ENCODE measurements around the gene STAB1.

Gene STAB1

DNA sequence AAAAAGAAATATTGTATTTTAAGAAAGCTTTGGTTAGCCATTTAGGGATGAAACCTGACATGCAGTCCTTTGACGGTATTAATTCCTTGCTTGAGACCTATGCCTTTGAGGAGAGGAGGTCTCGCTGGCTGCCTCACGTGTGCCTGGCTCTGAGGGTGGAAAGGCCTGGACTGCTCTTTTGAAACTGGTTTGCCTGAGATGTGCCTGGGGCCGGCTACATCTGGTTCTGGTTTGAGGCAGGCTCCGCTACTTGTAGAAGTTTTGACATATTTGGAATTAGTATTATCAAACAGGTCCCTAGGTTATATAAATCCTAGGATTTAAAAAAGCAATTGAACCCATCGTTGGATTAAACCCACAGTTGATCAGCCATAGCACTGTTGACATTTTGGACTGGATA lies 33.3 kb upstream of the STAB1 start:
- DNase-seq: no peak

DNA sequence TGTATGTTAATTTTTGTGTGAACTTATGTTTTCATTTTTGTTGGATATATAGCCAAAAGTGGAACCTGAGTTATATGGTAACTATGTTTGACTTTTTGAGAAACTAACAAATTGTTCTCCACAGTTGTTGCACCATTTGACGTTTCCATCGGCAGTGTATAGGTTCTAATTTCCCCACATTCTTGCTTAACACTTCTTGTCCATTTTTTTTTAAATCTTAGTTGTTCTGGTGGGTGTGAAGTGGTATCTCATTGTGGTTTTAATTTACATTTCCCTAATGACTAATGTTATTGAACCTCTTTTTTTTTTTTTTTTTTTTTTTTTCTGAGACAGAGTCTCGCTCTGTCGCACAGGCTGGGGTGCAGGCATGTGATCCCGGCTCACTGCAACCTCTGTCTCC lies 31.7 kb upstream of the STAB1 start:
- no peak for DNase-seq

DNA sequence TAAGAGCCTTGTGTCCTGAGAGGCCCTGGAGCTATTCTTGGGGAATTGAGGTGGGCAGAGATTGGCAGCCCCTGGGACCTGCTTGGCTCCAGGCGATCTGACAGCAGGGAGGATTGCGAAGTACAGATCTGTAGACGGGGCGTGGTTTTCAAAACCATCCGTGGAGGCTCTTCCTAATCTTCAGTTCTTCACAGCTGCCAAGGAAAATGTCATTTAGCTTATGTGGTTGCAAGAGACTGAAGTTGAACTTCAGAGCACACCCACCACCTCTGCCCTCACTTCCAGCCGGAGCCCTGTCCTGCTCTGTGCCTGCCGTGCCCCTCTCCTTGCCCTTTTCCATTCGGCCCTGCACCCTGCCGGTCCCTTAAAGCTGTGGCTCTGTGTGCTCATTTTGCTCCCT lies 26.8 kb upstream of the STAB1 start:
- DNase-seq: no peak

DNA sequence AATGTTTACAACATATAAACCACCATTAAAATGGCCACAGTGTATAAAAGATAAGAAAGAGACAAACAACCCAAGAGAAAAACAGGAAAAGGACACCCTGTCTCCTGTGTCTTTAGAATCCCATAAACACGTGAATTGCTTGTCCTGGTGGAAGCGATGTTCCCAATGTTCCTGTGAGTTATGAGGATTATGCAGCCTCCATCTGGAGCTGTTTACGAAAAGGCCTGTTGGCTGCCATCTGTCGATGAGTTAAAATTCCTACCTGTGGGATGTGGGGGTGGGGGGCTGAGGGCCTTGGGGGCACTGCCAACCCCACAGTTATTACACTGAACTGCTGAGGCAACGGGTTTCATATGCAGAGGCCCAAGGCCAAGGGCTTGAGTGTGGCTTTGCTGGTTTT lies 26.1 kb upstream of the STAB1 start:
- no peak for DNase-seq

DNA sequence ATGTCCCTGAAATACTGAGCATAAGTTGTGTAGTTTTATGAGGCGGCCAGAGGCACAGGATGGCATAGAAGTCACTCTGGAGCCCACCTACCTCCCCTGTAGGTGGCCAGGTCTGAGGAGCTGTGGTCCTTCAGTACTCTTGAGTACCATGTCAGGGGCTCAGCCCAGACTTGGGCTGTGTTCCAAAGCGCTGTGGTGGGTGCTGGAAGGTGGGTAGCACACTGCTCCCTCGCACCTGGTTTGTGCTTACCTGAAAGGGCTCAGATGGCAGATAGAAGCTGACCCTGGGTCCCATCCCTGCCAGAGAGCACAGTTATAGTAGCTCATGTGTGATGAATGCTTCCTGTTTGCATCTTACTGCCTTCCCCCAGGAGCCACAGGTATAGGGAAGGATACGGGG lies 24.2 kb upstream of the STAB1 start:
- DNase-seq: no peak

DNA sequence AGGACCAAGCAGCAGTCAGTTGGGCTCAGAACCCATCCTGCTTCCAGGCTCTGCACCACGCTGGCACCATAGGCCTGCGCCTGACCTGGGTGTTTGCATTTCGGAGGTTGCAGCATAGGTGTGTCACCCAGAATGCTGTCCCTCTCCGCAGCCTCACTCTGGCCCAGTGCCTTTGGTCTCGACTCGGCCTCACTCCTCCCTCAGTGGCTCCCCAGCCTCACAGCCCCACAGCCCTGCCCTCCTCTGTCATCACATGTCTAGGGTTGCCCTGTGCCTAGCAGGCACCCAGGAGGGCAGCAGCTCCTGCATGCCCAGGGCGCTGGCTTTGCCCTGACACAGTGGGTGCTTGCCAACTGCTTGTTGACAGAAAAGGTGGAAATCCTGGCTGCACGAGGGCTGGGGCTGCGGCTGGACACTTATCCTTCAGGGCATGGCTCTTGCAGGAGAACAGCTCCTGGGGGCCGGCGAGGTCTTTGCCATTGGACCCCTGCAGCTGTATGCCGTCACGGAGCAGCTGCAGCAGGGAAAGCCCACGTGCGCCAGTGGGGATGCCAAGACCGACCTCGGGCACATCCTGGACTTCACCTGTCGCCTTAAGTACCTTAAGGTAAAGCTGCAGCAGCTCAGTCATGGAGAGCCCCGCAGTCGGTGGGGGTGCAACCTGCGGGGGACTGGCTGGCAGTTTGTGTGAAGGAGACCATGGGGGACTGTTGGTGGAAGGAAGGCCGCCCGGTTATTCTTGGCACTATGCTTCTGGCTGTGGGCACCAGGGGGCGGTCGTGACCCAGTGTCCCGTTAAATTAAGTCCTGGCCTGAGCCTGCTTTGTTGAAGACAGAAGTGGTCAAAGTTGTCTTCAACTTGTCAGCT lies 23.5 kb upstream of the STAB1 start:
- DNase-seq: peak; percentile 62

DNA sequence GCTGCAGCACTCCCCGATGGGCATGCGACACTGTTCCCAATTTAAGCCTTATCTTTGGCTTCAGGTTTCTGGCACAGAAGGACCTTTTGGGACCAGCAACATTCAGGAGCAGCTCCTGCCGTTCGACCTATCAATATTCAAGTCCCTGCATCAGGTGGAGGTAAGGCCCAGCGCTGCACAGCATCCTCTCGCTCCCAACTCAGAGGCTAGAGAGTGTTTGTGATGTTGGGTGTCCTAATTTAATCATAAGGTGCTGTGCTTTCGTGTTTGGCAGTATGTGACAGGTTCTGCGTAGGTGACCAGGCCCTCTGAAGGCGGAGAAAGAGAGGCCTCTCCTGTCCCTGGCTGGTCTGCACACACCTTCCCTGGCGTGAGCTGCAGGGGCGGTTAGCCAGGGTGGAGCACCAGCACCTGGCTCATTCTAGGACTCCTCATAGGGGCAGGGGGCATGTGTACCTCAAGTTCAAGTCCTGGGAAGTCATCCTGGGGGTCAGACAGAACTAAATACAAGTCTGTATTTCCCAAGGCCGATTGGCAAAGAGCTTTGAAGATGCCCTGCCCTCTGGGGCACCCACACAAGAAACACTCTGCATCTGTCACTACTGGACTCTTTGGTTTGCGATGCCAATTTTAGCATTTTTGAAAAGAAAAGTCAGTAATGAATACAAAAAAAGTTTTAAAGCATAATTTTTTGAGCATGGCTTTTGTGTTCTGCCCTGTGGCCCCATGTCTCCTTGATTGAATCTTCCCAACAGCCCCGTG lies 22.7 kb upstream of the STAB1 start:
- no peak for DNase-seq

DNA sequence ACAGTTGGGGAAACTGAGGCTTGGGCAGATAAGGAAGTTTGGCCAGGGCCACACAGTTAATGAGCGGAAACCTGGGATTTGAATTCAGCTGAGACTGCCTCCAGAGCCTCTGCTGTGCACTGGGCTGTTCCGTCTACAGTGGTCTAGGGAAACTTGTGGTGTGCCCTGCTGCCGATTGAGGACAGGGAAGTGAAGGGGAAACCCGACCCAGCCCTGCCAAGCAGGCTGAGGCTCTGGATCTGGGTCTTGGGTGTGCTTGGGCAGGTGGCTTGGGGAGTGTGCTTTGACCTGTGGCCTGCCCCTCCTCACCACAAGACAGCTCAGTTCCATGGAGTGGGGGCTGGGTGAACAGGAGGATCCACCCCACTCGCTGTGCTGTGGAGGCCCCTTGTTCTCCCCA lies 22.1 kb upstream of the STAB1 start:
- DNase-seq: no peak

DNA sequence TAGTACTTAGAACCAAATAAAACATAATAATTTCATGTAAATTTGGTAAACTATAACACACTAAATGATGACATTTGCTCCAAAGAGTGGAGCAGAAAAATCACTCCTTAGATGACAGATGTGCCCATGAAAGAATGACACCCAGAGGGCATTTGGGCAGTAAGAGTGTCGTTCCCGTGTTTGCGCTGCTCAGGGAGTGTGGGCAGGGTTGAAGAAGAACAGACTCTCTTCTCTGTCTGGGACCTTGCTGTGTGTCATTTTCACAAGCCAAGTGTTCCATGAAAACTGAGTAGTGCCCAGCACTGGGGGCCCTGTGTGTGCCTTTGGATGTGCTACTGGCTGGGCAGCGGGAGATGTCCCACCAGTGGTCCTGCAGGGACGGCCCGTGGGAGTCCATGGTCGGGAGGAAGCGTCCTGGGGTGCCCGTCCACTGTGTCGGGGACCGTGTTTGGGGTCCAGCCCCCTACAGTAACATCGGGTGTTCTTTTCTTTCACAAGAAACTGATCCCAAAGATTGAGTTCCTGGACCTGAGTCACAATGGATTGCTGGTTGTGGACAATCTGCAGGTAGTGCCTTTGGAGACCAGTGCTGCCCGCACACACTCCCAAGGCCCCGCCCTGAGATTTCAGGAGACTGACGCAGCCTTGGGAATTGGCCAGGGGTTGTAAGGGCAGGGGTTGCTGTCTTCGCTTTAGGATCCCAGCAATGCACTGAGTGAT lies 17.9 kb upstream of the STAB1 start:
- DNase-seq: no peak

DNA sequence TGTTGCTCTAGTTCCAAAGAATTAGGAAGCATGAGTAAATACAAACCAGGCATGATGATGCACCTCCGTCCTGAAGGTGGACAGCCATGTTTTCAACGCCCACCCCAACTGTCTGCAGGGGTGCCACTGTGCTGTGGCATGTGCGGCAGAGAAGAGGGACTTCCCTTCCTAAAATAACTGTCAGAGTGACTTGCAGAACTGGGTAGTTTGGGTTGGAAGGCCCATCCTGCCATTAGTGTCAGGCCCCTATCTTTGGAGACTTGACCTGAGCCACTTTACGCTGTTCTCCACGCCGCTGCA lies 17.4 kb upstream of the STAB1 start:
- DNase-seq: no peak

DNA sequence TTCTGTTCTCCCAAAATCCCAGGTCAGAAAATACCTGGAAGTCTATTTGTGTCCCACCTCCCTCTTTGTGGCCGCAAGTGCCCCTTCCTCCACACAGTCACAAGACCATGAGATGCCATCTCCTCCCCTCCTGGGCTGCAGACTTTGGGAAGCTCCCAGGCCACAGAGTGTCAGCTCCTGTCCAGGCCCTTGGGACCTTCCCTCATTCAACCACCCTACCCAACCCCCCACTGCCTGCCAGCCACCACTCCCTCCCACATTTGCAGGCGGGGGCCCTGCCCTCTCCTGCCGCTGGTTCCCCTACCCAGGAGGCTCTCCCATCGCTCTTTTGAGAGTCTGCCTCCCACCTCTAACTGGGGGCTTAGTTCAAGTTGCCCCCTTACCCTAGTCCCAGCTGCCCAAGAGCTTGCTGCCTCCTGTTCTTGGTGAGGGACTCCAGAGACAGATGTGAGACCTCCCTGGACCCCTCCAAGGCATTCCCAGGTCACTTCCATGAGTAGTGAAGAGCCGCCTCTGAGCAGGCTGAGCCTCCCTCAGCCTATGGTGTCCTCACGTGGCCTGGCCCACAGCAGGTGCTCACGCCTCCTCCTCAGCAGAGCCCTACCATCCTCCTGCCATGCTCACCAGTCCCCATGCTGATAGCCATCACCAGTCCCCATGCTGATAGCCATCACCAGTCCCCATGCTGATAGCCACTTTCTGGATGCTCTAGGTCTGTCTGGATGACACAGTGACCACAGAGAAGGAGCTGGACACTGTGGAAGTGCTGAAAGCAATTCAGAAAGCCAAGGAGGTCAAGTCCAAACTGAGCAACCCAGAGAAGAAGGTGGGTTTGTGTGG lies 15.9 kb upstream of the STAB1 start:
- DNase-seq: no peak

DNA sequence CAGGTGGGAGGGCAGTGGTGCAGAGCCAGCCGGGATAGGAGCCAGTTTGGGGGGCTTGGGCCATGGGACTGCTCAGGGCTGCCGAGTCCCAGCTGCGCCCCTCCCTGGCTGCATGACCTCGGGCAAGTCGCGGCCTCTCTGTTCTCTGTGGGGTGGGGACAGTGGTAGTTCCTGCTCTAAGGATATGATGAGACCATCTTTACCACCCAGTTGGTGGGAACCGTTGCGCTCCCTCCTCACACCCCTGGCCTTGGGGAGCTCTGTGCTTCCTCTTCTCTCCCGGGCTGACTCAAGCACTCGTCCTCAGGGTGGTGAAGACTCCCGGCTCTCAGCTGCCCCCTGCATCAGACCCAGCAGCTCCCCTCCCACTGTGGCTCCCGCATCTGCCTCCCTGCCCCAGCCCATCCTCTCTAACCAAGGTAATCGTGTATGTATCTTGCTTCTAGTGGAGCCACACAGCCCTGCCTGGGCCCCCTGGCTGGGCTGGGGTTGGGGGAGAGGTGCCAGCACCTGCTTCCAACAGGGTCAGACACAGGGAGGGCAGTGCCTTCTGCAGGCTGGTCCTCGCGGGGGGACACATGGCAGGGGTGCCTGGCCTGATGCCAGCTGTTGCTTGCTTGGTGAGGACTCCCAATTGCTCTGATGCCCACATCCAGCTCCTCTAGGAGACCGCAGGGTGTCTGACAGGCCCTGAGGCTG lies 15.1 kb upstream of the STAB1 start:
- DNase-seq: no peak

DNA sequence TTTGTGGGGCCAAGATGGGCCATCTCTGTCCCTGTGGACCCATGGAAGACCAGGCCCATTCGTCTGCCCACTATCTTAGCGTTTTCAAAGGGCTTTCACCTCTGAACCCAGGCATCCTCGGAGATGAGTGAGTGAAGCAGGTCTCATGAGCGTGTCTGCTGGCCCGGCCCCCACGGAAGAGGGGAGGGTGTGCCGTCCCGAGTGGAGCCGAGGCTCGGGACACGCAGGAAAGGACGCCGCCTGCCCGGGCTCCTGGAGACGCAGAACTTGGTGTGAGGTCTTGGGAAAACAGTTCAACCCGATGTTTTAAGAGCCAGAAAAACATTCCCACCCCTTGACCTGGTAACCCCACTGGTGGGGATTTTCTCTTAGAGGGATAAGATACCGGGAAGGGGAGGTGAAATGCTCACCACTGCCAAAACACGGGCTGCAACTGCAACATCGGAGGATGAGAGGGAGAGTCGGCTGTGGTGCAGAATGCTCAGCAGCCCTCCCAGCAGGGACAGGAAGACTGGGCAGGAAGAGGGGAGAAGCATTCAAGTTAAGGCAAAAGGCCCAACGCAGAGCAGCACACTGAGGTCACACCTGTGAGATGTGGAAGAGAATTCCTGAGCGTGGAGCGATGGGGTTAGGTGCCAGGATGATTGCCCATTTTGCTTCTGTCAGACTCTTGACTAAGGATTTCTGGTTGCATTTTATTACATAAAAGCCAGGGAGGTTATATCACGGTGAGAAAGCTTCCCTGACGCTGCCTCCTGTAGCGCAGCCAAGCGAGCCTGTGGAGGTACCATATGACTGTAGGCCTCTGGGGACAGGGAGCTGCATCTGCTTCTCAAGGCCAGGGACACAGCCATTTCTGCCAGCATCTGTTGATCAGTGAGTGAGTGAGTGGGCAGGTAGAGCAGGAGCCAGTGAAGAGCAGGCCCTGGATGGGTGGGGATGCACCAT lies 14.1 kb upstream of the STAB1 start:
- DNase-seq: peak; percentile 43

DNA sequence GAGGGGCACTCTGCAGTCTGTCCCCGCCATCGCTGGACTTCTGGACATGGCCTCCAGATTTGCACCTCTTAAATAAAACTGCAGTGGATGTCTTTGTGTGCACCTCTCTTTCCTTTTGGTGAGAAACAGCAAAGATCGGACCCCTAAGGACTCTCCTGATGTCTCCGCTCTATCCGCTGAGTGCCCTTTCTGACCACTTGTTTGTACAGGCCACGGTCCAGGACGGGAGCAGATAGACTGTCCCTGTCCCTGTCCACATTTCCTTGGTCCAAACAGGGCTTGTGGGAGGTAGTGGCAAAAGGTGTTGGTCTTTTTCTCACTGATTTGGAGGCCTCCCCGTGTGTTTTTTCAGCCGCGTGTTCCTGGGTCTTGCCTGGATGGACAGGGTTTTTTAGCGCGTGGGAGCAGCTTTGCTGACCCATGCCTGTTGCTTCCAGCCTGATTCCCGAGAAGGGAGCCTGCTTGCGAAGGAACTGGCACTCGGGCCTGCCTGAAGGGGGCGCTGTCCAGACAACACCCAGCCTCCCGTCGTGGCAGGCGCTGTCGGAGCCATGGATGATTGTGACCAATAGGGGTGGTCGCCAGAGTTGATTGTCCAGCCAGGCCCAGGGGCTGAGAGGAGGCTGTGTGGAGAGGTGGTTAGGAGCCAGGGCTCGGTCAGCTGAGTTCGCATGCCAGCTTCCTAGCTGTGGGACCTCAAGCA lies 13.2 kb upstream of the STAB1 start:
- no peak for DNase-seq

DNA sequence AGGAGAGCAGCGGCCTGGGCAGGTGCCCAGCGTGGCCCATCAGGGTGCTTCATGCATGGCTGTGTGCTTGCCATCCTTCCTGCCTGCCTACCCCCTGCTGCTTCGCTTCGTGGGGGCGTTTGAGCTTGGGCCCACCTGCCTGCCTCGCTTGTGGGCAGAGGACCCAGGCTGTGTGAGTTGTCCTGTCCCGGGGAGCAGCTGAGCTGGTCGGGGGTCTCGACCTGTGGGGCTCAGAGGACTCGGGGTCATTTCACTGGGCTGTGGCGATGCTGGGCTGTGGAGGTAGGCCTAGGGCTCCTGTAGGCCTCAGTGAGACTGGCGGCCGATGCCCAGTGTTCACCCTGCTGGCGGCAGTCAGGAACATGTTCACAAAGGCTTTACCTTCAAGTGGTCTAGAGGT lies 12.1 kb upstream of the STAB1 start:
- DNase-seq: no peak

DNA sequence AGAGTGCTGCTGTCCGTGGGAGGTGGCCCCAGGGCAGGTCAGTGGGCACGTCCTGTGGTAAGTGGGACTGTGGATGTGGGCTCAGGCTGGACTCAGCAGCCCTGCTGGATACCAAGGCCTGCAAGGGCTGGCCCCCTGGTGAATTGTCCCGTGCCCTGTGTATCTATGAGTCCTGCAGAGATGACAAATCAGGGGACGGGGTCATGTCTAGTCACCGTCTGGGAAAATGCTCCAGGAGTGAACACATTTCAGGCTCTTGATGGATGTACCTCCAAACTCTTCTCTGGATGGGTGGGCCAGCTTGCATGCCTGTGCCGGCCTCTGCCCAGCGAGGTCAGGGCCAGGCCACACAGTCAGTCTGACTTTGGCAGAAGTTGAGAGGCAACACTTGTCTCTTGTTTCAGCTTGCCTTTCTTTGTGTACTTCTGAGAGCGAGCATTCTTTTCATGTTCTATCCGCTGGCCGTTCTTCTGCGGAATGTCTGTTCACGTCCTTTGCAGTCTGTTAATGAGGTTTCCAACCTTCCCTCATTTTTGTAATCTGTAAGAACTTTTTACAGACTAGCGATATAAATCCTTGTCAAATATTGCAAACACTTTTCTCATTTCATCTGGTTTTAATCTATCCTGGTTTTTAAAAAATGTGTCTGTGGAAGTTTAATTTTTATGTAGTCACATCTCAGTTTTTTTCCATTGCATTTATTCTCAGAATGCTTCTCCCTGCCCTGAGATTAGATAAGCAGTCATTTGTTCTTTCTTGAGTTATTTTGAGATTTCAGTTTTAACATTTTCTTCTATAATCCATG lies 11.4 kb upstream of the STAB1 start:
- DNase-seq: peak; percentile 68

DNA sequence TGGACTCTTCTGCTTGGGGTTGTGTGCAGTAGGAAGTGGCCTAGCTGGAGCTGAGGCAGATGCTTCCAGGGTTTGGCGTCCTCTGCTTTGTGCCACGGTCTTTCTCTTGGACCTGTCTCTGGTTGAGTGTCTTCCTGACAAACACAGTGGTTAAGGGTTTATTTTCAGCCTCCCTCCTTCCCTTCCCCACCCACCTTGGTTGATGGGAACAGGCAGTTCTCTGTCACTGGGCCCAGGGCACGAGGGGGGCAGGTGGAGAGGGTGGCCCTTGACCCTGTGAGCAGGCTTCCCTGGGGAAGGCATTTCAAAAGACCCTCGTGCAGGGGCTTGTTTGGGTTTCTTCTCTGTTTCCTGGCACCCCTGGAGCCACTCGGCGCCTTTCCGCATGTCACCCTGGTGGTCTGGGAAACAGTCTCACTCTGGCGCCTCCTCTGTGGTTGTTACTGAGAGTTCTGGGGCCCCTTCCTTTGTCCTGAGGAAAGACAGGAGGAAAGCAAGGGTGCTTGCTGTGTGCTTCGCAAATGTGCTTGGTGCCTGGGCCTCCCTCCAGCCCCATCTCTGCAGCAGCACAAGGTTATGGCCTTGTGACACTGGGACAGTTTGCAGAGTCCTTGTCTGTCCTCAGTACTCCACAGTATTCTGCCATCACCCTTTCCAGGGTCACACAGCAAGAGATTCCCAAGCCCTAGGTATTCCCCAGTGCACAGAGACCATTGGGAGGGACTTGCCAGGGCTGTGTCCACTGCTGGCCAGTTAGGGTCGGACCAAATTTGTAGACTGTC lies 10.3 kb upstream of the STAB1 start:
- DNase-seq: no peak

DNA sequence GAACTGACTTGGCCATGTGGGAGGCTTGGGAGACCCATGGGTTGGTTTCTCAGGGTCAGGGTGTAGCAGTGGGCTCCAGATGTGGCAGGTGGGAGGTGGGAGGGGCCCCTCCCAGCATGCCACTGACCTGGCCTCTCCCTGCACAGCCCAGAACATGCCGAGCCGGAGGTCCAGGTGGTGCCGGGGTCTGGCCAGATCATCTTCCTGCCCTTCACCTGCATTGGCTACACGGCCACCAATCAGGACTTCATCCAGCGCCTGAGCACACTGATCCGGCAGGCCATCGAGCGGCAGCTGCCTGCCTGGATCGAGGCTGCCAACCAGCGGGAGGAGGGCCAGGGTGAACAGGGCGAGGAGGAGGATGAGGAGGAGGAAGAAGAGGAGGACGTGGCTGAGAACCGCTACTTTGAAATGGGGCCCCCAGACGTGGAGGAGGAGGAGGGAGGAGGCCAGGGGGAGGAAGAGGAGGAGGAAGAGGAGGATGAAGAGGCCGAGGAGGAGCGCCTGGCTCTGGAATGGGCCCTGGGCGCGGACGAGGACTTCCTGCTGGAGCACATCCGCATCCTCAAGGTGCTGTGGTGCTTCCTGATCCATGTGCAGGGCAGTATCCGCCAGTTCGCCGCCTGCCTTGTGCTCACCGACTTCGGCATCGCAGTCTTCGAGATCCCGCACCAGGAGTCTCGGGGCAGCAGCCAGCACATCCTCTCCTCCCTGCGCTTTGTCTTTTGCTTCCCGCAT lies 7.9 kb upstream of the STAB1 start:
- DNase-seq: no peak
